H1 (cell line): ENCODE results near the gene LARP4. TPM values are rescaled to one million over a fixed set of nuclear protein-coding genes. Genes with fewer than 3 reads are reported as not detected.

Source experiments
- CTCF ChIA-PET: fragments of 300-600 bp; sonication (Branson Sonifier 250); formaldehyde crosslinking; loops from one replicate; lab custom pipeline; 2021; ENCODE audit not compliant: partially characterized antibody; lab: Charles Lee
- POLR2A ChIA-PET: fragments of 300-600 bp; sonication (Branson Sonifier 250); formaldehyde crosslinking; loops from one replicate; lab custom pipeline; 2021; ENCODE audit warnings: inconsistent platforms; ENCODE audit not compliant: partially characterized antibody; lab: Charles Lee
- DNase-seq, 2 experiments: peaks; one replicate each; pipeline versions ENCODE4 v3.0.0 to v3.0.0-alpha.2; 2010 to 2022; ENCODE audit warnings: low spot score in 2 of 2, low read depth in 1 of 2, mixed read lengths in 1 of 2
- FAIRE-seq: peaks from 2 replicates; lab custom pipeline; 2011; peaks lifted over from hg19 to GRCh38; lab: Jason Lieb, UNC
- H2AFZ ChIP-seq: 2 replicates; pipeline ENCODE4 v1.8.1; 2012; ENCODE audit warnings: low read length, inconsistent platforms
- H2AK5ac ChIP-seq: 2 replicates; pipeline ENCODE4 v1.6.1; 2013; ENCODE audit warnings: low read depth, low read length
- H2BK120ac ChIP-seq: replicated peaks from 2 replicates; pipeline ENCODE3; 2013; ENCODE audit warnings: low read depth, low read length, inconsistent platforms
- H2BK12ac ChIP-seq: 2 replicates; pipeline ENCODE4 v1.6.1; 2013; ENCODE audit warnings: low read depth, low read length
- H2BK15ac ChIP-seq: 2 replicates; pipeline ENCODE4 v1.6.1; 2013; ENCODE audit warnings: low read length
- H2BK20ac ChIP-seq: 2 replicates; pipeline ENCODE4 v1.6.1; 2013; ENCODE audit warnings: low read length
- H2BK5ac ChIP-seq: 2 replicates; pipeline ENCODE4 v1.6.1; 2013; ENCODE audit warnings: low read depth, low read length
- H3K14ac ChIP-seq: 2 replicates; pipeline ENCODE4 v1.6.1; 2013; ENCODE audit warnings: inconsistent platforms; ENCODE audit not compliant: insufficient read length
- H3K18ac ChIP-seq: 2 replicates; pipeline ENCODE4 v1.6.1; 2013; ENCODE audit warnings: low read length; ENCODE audit errors: extremely low read depth
- H3K23ac ChIP-seq: 2 replicates; pipeline ENCODE4 v1.6.1; 2013; ENCODE audit warnings: inconsistent platforms; ENCODE audit not compliant: insufficient read length
- H3K23me2 ChIP-seq: 2 replicates; pipeline ENCODE4 v1.6.1; 2013; ENCODE audit warnings: low read depth, low read length
- H3K27ac ChIP-seq: 2 replicates; pipeline ENCODE4 v1.6.1; 2011; ENCODE audit warnings: low read depth, low read length, inconsistent platforms
- H3K27me3 ChIP-seq, 4 experiments: replicated peaks in 1 of 4; 1 replicate in 1 of 4; 2 replicates in 3 of 4; pipeline versions ENCODE4 v1.6.1 to v1.8.1; 2011 to 2013; ENCODE audit warnings: low read length in 3 of 4, mild to moderate bottlenecking in 3 of 4, inconsistent platforms in 2 of 4, mixed read lengths in 2 of 4, moderate library complexity in 1 of 4; ENCODE audit not compliant: control insufficient read depth in 3 of 4, insufficient read depth in 3 of 4; ENCODE audit errors: extremely low read depth in 1 of 4
- H3K36me3 ChIP-seq, 4 experiments: 2 replicates each; pipeline versions ENCODE4 v1.6.1 to v1.8.1; 2011 to 2013; ENCODE audit warnings: mild to moderate bottlenecking in 4 of 4, low read length in 3 of 4, moderate library complexity in 2 of 4, control low read depth in 1 of 4, inconsistent platforms in 1 of 4; ENCODE audit not compliant: insufficient read depth in 4 of 4, control insufficient read depth in 2 of 4
- H3K4ac ChIP-seq: replicated peaks from 2 replicates; pipeline ENCODE3; 2013; ENCODE audit warnings: low read length, low read depth, mixed read lengths, inconsistent platforms; ENCODE audit not compliant: insufficient read length
- H3K4me1 ChIP-seq, 4 experiments: replicated peaks in 1 of 4; 1 replicate in 1 of 4; 2 replicates in 3 of 4; pipeline versions ENCODE4 v1.6.1 to v1.8.1; 2011 to 2013; ENCODE audit warnings: low read length in 3 of 4, inconsistent platforms in 2 of 4, mixed read lengths in 1 of 4; ENCODE audit not compliant: insufficient read depth in 4 of 4, control insufficient read depth in 3 of 4
- H3K4me2 ChIP-seq, 2 experiments: 2 replicates each; pipeline versions ENCODE4 v1.6.1 to v1.8.1; 2011 to 2013; ENCODE audit warnings: low read depth in 2 of 2, low read length in 2 of 2, control low read depth in 1 of 2, inconsistent platforms in 1 of 2, mild to moderate bottlenecking in 1 of 2; ENCODE audit not compliant: insufficient read depth in 1 of 2
- H3K4me3 ChIP-seq, 4 experiments: fragments of 200-600, 300-600 bp in 1 of 4; sonication (generic), shearing (Covaris generic), sonication (Bioruptor Twin) in 1 of 4; 2 replicates each; pipeline versions ENCODE4 v1.5.1 to v1.8.1; 2011 to 2016; ENCODE audit warnings: low read length in 4 of 4, low read depth in 3 of 4, control low read depth in 2 of 4, inconsistent platforms in 2 of 4, mild to moderate bottlenecking in 2 of 4, mixed read lengths in 1 of 4, moderate library complexity in 1 of 4; ENCODE audit not compliant: insufficient read depth in 2 of 4; ENCODE audit errors: extremely low read depth in 1 of 4
- H3K56ac ChIP-seq: replicated peaks from 2 replicates; pipeline ENCODE3; 2013; ENCODE audit warnings: low read depth, mild to moderate bottlenecking, mixed read lengths, low read length, inconsistent platforms; ENCODE audit not compliant: insufficient read length
- H3K79me1 ChIP-seq: 2 replicates; pipeline ENCODE4 v1.6.1; 2013; ENCODE audit warnings: low read depth, low read length, control low read depth
- H3K79me2 ChIP-seq, 2 experiments: 2 replicates each; pipeline versions ENCODE4 v1.6.1 to v1.8.1; 2012 to 2013; ENCODE audit warnings: low read length in 2 of 2, mild to moderate bottlenecking in 2 of 2, inconsistent platforms in 1 of 2; ENCODE audit not compliant: insufficient read depth in 2 of 2, control insufficient read depth in 1 of 2
- H3K9ac ChIP-seq, 4 experiments: replicated peaks in 1 of 4; 1 replicate in 1 of 4; 2 replicates in 3 of 4; pipeline versions ENCODE4 v1.6.1 to v1.8.1; 2011 to 2013; ENCODE audit warnings: low read depth in 3 of 4, low read length in 3 of 4, control low read depth in 2 of 4, mild to moderate bottlenecking in 2 of 4, moderate library complexity in 2 of 4, inconsistent platforms in 1 of 4; ENCODE audit errors: extremely low read depth in 1 of 4
- H3K9me3 ChIP-seq, 2 experiments: 2 replicates each; pipeline versions ENCODE4 v1.6.1 to v1.8.1; 2012 to 2013; ENCODE audit warnings: mild to moderate bottlenecking in 2 of 2, moderate library complexity in 2 of 2, control low read depth in 1 of 2, inconsistent platforms in 1 of 2, low read depth in 1 of 2, low read length in 1 of 2, mixed read lengths in 1 of 2; ENCODE audit not compliant: insufficient read depth in 2 of 2
- H4K20me1 ChIP-seq, 2 experiments: replicated peaks in 1 of 2; 2 replicates each; pipeline versions ENCODE3 to v1.8.1; 2011 to 2013; ENCODE audit warnings: inconsistent platforms in 2 of 2, low read length in 2 of 2, mild to moderate bottlenecking in 1 of 2; ENCODE audit not compliant: insufficient read depth in 2 of 2, control insufficient read depth in 1 of 2
- H4K5ac ChIP-seq: 2 replicates; pipeline ENCODE4 v1.6.1; 2013; ENCODE audit warnings: low read length, low read depth, mixed read lengths, inconsistent platforms; ENCODE audit not compliant: insufficient read length
- H4K8ac ChIP-seq: 2 replicates; pipeline ENCODE4 v1.8.0; 2013; ENCODE audit warnings: mild to moderate bottlenecking, moderate library complexity, low read length, inconsistent platforms; ENCODE audit not compliant: insufficient read depth; ENCODE audit errors: extremely low read depth
- H4K91ac ChIP-seq: replicated peaks from 2 replicates; pipeline ENCODE3; 2013; ENCODE audit warnings: low read length, mixed read lengths, inconsistent platforms; ENCODE audit not compliant: insufficient read length
- BCL11A ChIP-seq, 2 experiments: IDR thresholded peaks; one replicate each; pipeline ENCODE4 v1.6.1; 2011; ENCODE audit warnings: low read depth in 2 of 2, low read length in 2 of 2, mild to moderate bottlenecking in 2 of 2
- BRCA1 ChIP-seq: IDR thresholded peaks from 2 replicates; pipeline ENCODE4 v1.6.1; 2012; ENCODE audit warnings: low read depth, low read length, improper control_type of control experiment
- EGR1 ChIP-seq: IDR thresholded peaks from 2 replicates; pipeline ENCODE4 v1.6.1; 2011; ENCODE audit warnings: low read depth, low read length, borderline replicate concordance
- JUND ChIP-seq: IDR thresholded peaks from 2 replicates; pipeline ENCODE4 v1.6.1; 2011; ENCODE audit warnings: mild to moderate bottlenecking, improper control_type of control experiment, low read length
- POLR2AphosphoS5 ChIP-seq: IDR thresholded peaks from 2 replicates; pipeline ENCODE4 v1.6.1; 2011; ENCODE audit warnings: low read depth, low read length
- POU5F1 ChIP-seq: IDR thresholded peaks from 2 replicates; pipeline ENCODE4 v1.6.1; 2011; ENCODE audit warnings: low read depth, mild to moderate bottlenecking, low read length, moderate library complexity
- RXRA ChIP-seq: IDR thresholded peaks from 2 replicates; pipeline ENCODE4 v1.6.1; 2011; ENCODE audit warnings: low read depth, mild to moderate bottlenecking, low read length, moderate library complexity; ENCODE audit not compliant: insufficient read depth
- SAP30 ChIP-seq: fragments of 300-600 bp; sonication (generic); IDR thresholded peaks from 2 replicates; pipeline ENCODE4 v1.7.1; 2012; ENCODE audit warnings: low read length, moderate library complexity, mild to moderate bottlenecking, inconsistent platforms; ENCODE audit not compliant: insufficient read depth, insufficient replicate concordance
- SIRT6 ChIP-seq: IDR thresholded peaks from one replicate; pipeline ENCODE4 v1.7.1; 2012; ENCODE audit warnings: low read length, inconsistent platforms
- SP1 ChIP-seq: IDR thresholded peaks from 2 replicates; pipeline ENCODE4 v1.6.1; 2011; ENCODE audit warnings: low read depth, low read length
- SP2 ChIP-seq: IDR thresholded peaks from 2 replicates; pipeline ENCODE4 v1.6.1; 2012; ENCODE audit warnings: mild to moderate bottlenecking, low read length, inconsistent platforms
- SP4 ChIP-seq: IDR thresholded peaks from 2 replicates; pipeline ENCODE4 v1.6.1; 2012; ENCODE audit warnings: low read length, inconsistent platforms
- SUZ12 ChIP-seq: fragments of 200-600 bp; sonication (generic); IDR thresholded peaks from 2 replicates; pipeline ENCODE4 v1.6.1; 2012; ENCODE audit warnings: mild to moderate bottlenecking, inconsistent platforms, low read length, moderate library complexity, mixed read lengths
- TAF7 ChIP-seq: optimal IDR thresholded peaks from 2 replicates; pipeline ENCODE3; 2011; ENCODE audit warnings: low read depth, mild to moderate bottlenecking, inconsistent platforms, low read length, moderate library complexity, borderline replicate concordance
- WGBS, 2 experiments: shearing (Covaris generic) in 1 of 2; methylation state at CpG; one replicate each; pipeline versions ENCODE4 v1.1.6 to v1.1.7; 2013 to 2015; ENCODE audit warnings: low lambda C conversion rate in 2 of 2, mixed read lengths in 2 of 2, inconsistent platforms in 1 of 2, low coverage in 1 of 2, missing lambda C conversion rate in 1 of 2; ENCODE audit not compliant: insufficient replicate concordance in 2 of 2, insufficient coverage in 1 of 2, insufficient read length in 1 of 2; ENCODE audit errors: extremely low coverage in 1 of 2, missing lambda C conversion rate in 1 of 2; 5-methylcytosine and 5-hydroxymethylcytosine counted together
- polyA plus RNA-seq, 7 experiments: library from polyadenylated mRNA; depleted of rRNA in 3 of 7; stranded (reverse) in 5 of 7; unstranded in 2 of 7; fragments of >200 nt in 5 of 7; fragments of 200-250 nt in 2 of 7; gene quantifications; 1 replicate in 5 of 7; 2 replicates in 1 of 7; 4 replicates in 1 of 7; pipeline versions ENCODE4 v1.2.1 to v1.2.3, GENCODE V29; 2011 to 2013; ENCODE audit warnings: missing spikeins in 2 of 7, mixed read lengths in 2 of 7
- total RNA-seq: library from RNA; stranded (reverse); fragmentation: NEBNext Ultra II Directional; extraction: Animal tissue kit (Norgen Biotek cat#: 25700); gene quantifications from 2 replicates; pipeline ENCODE4 v1.2.1, GENCODE V29; 2021
- TF ChIP-seq, protein P1 (sequence below): IDR thresholded peaks from 2 replicates; pipeline ENCODE4 v1.6.1; 2011; ENCODE audit warnings: low read length, improper control_type of control experiment

Gene LARP4
- total and polyA plus RNA-seq, 2 of the 8 experiments (the other 6 are each of a cell fraction or from before 2014, with no cell fraction given): 12.8 to 93.9 TPM

DNA sequence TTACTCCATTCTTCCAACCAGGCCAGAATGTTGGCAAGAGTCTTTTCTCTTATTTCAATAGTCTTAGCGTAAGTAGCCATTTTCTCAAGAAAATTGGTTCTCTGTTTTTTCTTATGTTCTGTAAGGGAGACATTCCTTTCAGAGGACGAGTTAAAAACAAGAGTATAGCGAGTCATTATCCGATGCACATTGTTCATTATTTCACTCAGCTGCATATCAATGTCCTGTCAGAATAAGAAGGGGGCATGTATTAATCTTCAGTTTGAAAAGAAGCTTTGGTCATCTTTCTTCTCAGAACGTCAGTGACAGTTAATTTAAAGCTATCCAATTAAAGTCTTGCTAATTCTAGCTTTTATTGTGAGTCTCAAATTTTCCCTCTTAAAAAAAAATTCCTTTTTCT is 37.5 kb upstream of the LARP4 start:
- H2BK120ac ChIP-seq: no peak overlapping the region
- no peak overlapping the region for H4K8ac ChIP-seq
- ChIA-PET POLR2A (interaction anchor here (0.9 to 1.5 kb wide), 2 partner anchors 11 to 23 kb away, joined by 3 to 5 read pairs; no protein-coding TSS in a partner anchor), CTCF (interaction anchor here (0.6 to 1.2 kb wide), 2 partner anchors 274 to 288 kb away, joined by 3 read pairs; no protein-coding TSS in a partner anchor)
- no peak overlapping the region for H2BK15ac ChIP-seq
- H3K79me1 ChIP-seq: no peaks in the 10 kb centered on the region
- H3K9me3 ChIP-seq: no peaks in the 10 kb centered on the region
- H2BK20ac ChIP-seq: no peak overlapping the region
- H3K27me3 ChIP-seq: no peaks in the 10 kb centered on the region
- no peak overlapping the region for H3K18ac ChIP-seq
- no peaks in the 10 kb centered on the region for H4K20me1 ChIP-seq
- no peak overlapping the region for H4K91ac ChIP-seq
- H3K14ac ChIP-seq: no peak overlapping the region
- no peaks in the 10 kb centered on the region for H3K36me3 ChIP-seq
- no peak overlapping the region for H2AFZ ChIP-seq
- no peak overlapping the region for H3K4me3 ChIP-seq
- no peak overlapping the region for H3K23ac ChIP-seq
- WGBS, 2 experiments: 87% methylated on average over 5 of the region's 5 CpGs; no CpG with 5 or more reads in 1 of the 2 experiments
- H3K23me2 ChIP-seq: no peaks in the 10 kb centered on the region
- H3K9ac ChIP-seq: no peak overlapping the region
- no peak overlapping the region for H2BK5ac ChIP-seq
- H3K4ac ChIP-seq: no peak overlapping the region
- no peak for DNase-seq
- no peaks in the 10 kb centered on the region for H3K79me2 ChIP-seq
- no peak overlapping the region for H3K56ac ChIP-seq
- FAIRE-seq: no peak
- H3K4me2 ChIP-seq: no peak overlapping the region
- H2BK12ac ChIP-seq: no peak overlapping the region
- no peaks in the 10 kb centered on the region for H3K4me1 ChIP-seq
- no peak overlapping the region for H3K27ac ChIP-seq
- no peak overlapping the region for H2AK5ac ChIP-seq
- H4K5ac ChIP-seq: no peak overlapping the region
- no peak for TF ChIP-seq SIRT6
- TF ChIP-seq, protein P1, sequence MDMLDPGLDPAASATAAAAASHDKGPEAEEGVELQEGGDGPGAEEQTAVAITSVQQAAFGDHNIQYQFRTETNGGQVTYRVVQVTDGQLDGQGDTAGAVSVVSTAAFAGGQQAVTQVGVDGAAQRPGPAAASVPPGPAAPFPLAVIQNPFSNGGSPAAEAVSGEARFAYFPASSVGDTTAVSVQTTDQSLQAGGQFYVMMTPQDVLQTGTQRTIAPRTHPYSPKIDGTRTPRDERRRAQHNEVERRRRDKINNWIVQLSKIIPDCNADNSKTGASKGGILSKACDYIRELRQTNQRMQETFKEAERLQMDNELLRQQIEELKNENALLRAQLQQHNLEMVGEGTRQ: no peak
- no peak for TF ChIP-seq SP2
- no peak for TF ChIP-seq EGR1
- TF ChIP-seq BCL11A (IDR thresholded peaks at IDR 0.05; ENCODE audit: low read depth in 2 of 2, low read length in 2 of 2): no peak
- no peak for TF ChIP-seq SP4
- TF ChIP-seq POLR2AphosphoS5: no peak
- TF ChIP-seq SUZ12: no peak
- TF ChIP-seq JUND: no peak
- TF ChIP-seq SP1: no peak
- TF ChIP-seq SAP30: no peak
- no peak for TF ChIP-seq RXRA
- TF ChIP-seq POU5F1: no peak
- no peak for TF ChIP-seq TAF7
- TF ChIP-seq BRCA1: no peak
